DMS 273 treated with DMSO at 0.1 percent for 48 hours (cell line): ENCODE results near the gene SERPINB12.

Experiments
- DNase-seq: peaks from one replicate; lab custom pipeline; 2025; lab: John Stamatoyannopoulos, UW

SERPINB12 gene

GRCh38 chr18:63551769-63552168, 9.6 kb downstream of the SERPINB12 start:
- no peak for DNase-seq

- no peak for DNase-seq
Measured at GRCh38 chr18:63552581-63552980, 10.4 kb downstream of the SERPINB12 start.

GRCh38 chr18:63553081-63553480, 10.9 kb downstream of the SERPINB12 start:
- no peak for DNase-seq

GRCh38 chr18:63559567-63560491, 17.7 kb downstream of the SERPINB12 start:
- DNase-seq = no peak

- DNase-seq = no peak
Measured at GRCh38 chr18:63562284-63562683, 20.1 kb downstream of the SERPINB12 start.

GRCh38 chr18:63564021-63564420, 21.9 kb downstream of the SERPINB12 start:
- DNase-seq = no peak

GRCh38 chr18:63564561-63564960, 22.4 kb downstream of the SERPINB12 start:
- no peak for DNase-seq

- no peak for DNase-seq
Measured at GRCh38 chr18:63567276-63567675, 25.1 kb downstream of the SERPINB12 start.

- no peak for DNase-seq
Measured at GRCh38 chr18:63567825-63568224, 25.7 kb downstream of the SERPINB12 start.

GRCh38 chr18:63570721-63571120, 28.6 kb downstream of the SERPINB12 start:
- no peak for DNase-seq

GRCh38 chr18:63575681-63576080, 33.5 kb downstream of the SERPINB12 start:
- no peak for DNase-seq

GRCh38 chr18:63578357-63578958, 36.3 kb downstream of the SERPINB12 start:
- DNase-seq = peak; percentile 4

GRCh38 chr18:63579616-63580015, 37.4 kb downstream of the SERPINB12 start:
- DNase-seq = no peak

GRCh38 chr18:63585988-63586387, 43.8 kb downstream of the SERPINB12 start:
- no peak for DNase-seq

- no peak for DNase-seq
Measured at GRCh38 chr18:63586431-63586830, 44.3 kb downstream of the SERPINB12 start.

GRCh38 chr18:63586966-63587365, 44.8 kb downstream of the SERPINB12 start, which contains the start of gene SERPINB13:
TSS of gene SERPINB13 (plus strand) at chr18:63587343. CDS start at chr18:63588668, 1,325 bp downstream.
- no peak for DNase-seq

GRCh38 chr18:63588909-63589308, 46.7 kb downstream of the SERPINB12 start:
- no peak for DNase-seq

GRCh38 chr18:63590373-63590772, 48.2 kb downstream of the SERPINB12 start:
- no peak for DNase-seq

- no peak for DNase-seq
Measured at GRCh38 chr18:63590966-63591695, 49.0 kb downstream of the SERPINB12 start.

- DNase-seq = no peak
Measured at GRCh38 chr18:63591725-63592124, 49.6 kb downstream of the SERPINB12 start.

- no peak for DNase-seq
Measured at GRCh38 chr18:63592471-63592870, 50.3 kb downstream of the SERPINB12 start.

GRCh38 chr18:63596964-63597363, 54.8 kb downstream of the SERPINB12 start:
- no peak for DNase-seq

- no peak for DNase-seq
Measured at GRCh38 chr18:63603355-63603754, 61.2 kb downstream of the SERPINB12 start.
